CD14-positive monocyte (primary cell): ENCODE results near the gene ZNF768. TPM values are rescaled to one million over a fixed set of nuclear protein-coding genes. Genes with fewer than 3 reads are reported as not detected.

ENCODE experiments used
- DNase-seq, 3 donors: peaks; one replicate each; pipeline ENCODE4 v3.0.0-alpha.2; 2011 to 2022
- H2AFZ ChIP-seq: 2 replicates; pipeline ENCODE4 v1.6.0; 2012; ENCODE audit warnings: mild to moderate bottlenecking, low read depth, low read length, inconsistent platforms; ENCODE audit not compliant: insufficient read depth, poor library complexity, severe bottlenecking
- H3K27ac ChIP-seq, 2 donors: 1 replicate in 1 of 2; 2 replicates in 1 of 2; pipeline ENCODE4 v1.5.1; 2012 to 2013; ENCODE audit warnings: low read length in 2 of 2, control low read depth in 1 of 2, inconsistent platforms in 1 of 2, low read depth in 1 of 2, mild to moderate bottlenecking in 1 of 2
- H3K27me3 ChIP-seq, 2 donors: one replicate each; pipeline versions ENCODE4 v1.6.0 to v1.6.1; 2011 to 2013; ENCODE audit warnings: low read length in 2 of 2; ENCODE audit not compliant: control insufficient read depth in 2 of 2, insufficient read depth in 2 of 2
- H3K36me3 ChIP-seq, 2 donors: replicated peaks in 1 of 2; 1 replicate in 1 of 2; 2 replicates in 1 of 2; pipeline versions ENCODE4 v1.5.1 to v1.6.1; 2012 to 2013; ENCODE audit warnings: low read length in 2 of 2, control low read depth in 1 of 2, inconsistent platforms in 1 of 2, mild to moderate bottlenecking in 1 of 2; ENCODE audit not compliant: insufficient read depth in 2 of 2, control insufficient read depth in 1 of 2
- H3K4me1 ChIP-seq, 2 donors: 1 replicate in 1 of 2; 2 replicates in 1 of 2; pipeline versions ENCODE4 v1.5.1 to v1.6.1; 2012 to 2013; ENCODE audit warnings: low read length in 2 of 2, control low read depth in 1 of 2, inconsistent platforms in 1 of 2, mild to moderate bottlenecking in 1 of 2, moderate library complexity in 1 of 2; ENCODE audit not compliant: insufficient read depth in 2 of 2, control insufficient read depth in 1 of 2
- H3K4me2 ChIP-seq: replicated peaks from 2 replicates; pipeline ENCODE3; 2012; ENCODE audit warnings: low read length, moderate library complexity, mild to moderate bottlenecking; ENCODE audit not compliant: poor library complexity, severe bottlenecking; ENCODE audit errors: extremely low read depth
- H3K4me3 ChIP-seq, 3 experiments: fragments of 200-600 bp in 1 of 3; sonication (generic) in 1 of 3; replicated peaks in 1 of 3; 1 replicate in 2 of 3; 2 replicates in 1 of 3; pipeline ENCODE4 v1.5.1; 2011 to 2013; ENCODE audit warnings: low read length in 3 of 3, mild to moderate bottlenecking in 3 of 3, control low read depth in 2 of 3, low read depth in 2 of 3, inconsistent platforms in 1 of 3, moderate library complexity in 1 of 3
- H3K79me2 ChIP-seq: 2 replicates; pipeline ENCODE4 v1.6.0; 2012; ENCODE audit warnings: mild to moderate bottlenecking, control low read depth, inconsistent platforms, low read length, moderate library complexity; ENCODE audit not compliant: insufficient read depth
- H3K9ac ChIP-seq: 2 replicates; pipeline ENCODE4 v1.6.0; 2017; ENCODE audit warnings: low read length, mild to moderate bottlenecking; ENCODE audit not compliant: insufficient read depth, poor library complexity, severe bottlenecking
- H3K9me3 ChIP-seq, 2 donors: replicated peaks in 1 of 2; 1 replicate in 1 of 2; 2 replicates in 1 of 2; pipeline versions ENCODE4 v1.5.1 to v1.6.1; 2012 to 2013; ENCODE audit warnings: low read length in 2 of 2, control low read depth in 1 of 2; ENCODE audit not compliant: control insufficient read depth in 1 of 2, insufficient read depth in 1 of 2
- H4K20me1 ChIP-seq: 2 replicates; pipeline ENCODE4 v1.6.0; 2012; ENCODE audit warnings: mild to moderate bottlenecking, low read length, control low read depth, moderate library complexity; ENCODE audit not compliant: insufficient read depth
- H3K27ac Mint-ChIP-seq, 7 donors: one replicate each; pipeline ENCODE4 v1.8.0; 2020; ENCODE audit warnings: mild to moderate bottlenecking in 7 of 7, mixed read lengths in 7 of 7, moderate library complexity in 6 of 7, inconsistent platforms in 2 of 7
- H3K27me3 Mint-ChIP-seq, 3 donors: one replicate each; pipeline ENCODE4 v1.8.0; 2021 to 2022; ENCODE audit warnings: low read depth in 3 of 3, mild to moderate bottlenecking in 3 of 3, mixed read lengths in 3 of 3, moderate library complexity in 3 of 3, inconsistent platforms in 1 of 3
- H3K36me3 Mint-ChIP-seq, 2 donors: one replicate each; pipeline ENCODE4 v1.8.0; 2020; ENCODE audit warnings: mixed read lengths in 2 of 2, inconsistent platforms in 1 of 2, mild to moderate bottlenecking in 1 of 2
- H3K4me1 Mint-ChIP-seq: one replicate; pipeline ENCODE4 v1.8.0; 2020; ENCODE audit warnings: mild to moderate bottlenecking, mixed read lengths
- H3K4me3 Mint-ChIP-seq, 2 donors: one replicate each; pipeline ENCODE4 v1.8.0; 2020; ENCODE audit warnings: mild to moderate bottlenecking in 2 of 2, mixed read lengths in 2 of 2, moderate library complexity in 1 of 2
- H3K9me3 Mint-ChIP-seq, 7 donors: one replicate each; pipeline ENCODE4 v1.8.0; 2020 to 2022; ENCODE audit warnings: mixed read lengths in 7 of 7, mild to moderate bottlenecking in 6 of 7, moderate library complexity in 6 of 7, inconsistent platforms in 2 of 7
- CTCF ChIP-seq: fragments of 200-600 bp; IDR thresholded peaks from one replicate; pipeline ENCODE4 v1.8.0; 2022; ENCODE audit warnings: antibody characterized with exemption, mild to moderate bottlenecking
- WGBS: methylation state at CpG from one replicate; pipeline ENCODE4 v1.1.5; 2013; ENCODE audit warnings: missing lambda C conversion rate; ENCODE audit not compliant: insufficient coverage; 5-methylcytosine and 5-hydroxymethylcytosine counted together
- intact Hi-C, 2 donors: fragments of 100-400 bp; cut with micrococcal nuclease; formaldehyde crosslinking; loops; one replicate each; pipeline versions ENCODE4 v1.15.0 to v1.15.1; 2023
- polyA plus RNA-seq, 3 donors: library from polyadenylated mRNA; depleted of rRNA in 1 of 3; unstranded in 2 of 3; stranded (reverse) in 1 of 3; fragments of 300-500 nt in 2 of 3; fragments of >200 nt in 1 of 3; fragmentation: Illumina TruSeq in 2 of 3; gene quantifications; 1 replicate in 2 of 3; 2 replicates in 1 of 3; pipeline ENCODE4 v1.2.3, GENCODE V29; 2012 to 2021

The ZNF768 gene
- polyA plus RNA-seq, 3 donors: 2.8 to 13.4 (median 3.0) TPM

DNA sequence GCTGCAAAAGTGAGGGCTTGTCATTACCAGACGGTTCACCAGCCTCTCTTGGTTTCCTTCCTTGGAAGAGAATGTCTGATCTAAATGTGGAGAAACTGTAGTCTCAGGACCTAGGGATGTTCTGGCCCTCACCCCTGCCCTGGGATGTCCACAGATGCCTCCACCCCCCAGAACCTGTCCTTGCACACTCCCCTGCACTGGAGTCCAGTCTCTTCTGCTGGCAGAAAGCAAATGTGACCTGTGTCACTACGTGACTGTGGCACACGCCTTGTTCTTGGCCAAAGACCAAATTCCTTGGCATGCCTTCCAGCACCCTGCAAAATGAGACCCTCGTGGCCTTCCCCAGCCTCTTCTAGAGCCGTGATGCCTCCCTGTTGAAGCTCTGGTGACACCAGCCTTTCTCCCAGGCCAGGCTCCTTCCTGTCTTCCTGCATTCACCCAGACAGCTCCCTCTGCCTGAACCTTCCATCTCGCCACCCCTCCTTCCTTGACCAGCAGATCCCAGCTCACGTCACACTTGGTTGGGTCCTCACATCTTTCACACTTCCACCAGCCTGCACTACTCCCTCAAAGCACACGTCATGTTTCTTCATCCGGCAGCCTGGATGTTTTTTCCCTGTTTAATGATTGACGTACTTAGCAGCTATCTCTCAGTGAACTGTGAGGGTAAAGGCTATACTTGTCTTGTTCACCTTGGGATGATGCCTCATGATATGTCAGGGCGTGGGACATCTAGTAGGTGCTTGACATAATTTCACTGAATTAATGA is 4.3 kb downstream of the ZNF768 start:
- intact Hi-C loops: no loop called here

GRCh38 chr16:30521476-30521872 is 4.9 kb downstream of the ZNF768 start:
- no peak for DNase-seq
- Histone ChIP-seq H3K79me2 (no peaks in the 10 kb centered on the region), H3K36me3 (peaks cover 53 to 63% of the 10 kb centered on the region in 2 donors), H3K4me3 (no peak overlapping the region), H3K4me1 (peaks cover 8 to 15% of the 10 kb centered on the region in 2 donors), H3K4me2 (no peak overlapping the region), H3K27me3 (no peaks in the 10 kb centered on the region), H2AFZ (no peak overlapping the region), H3K9ac (no peak overlapping the region), H3K9me3 (no peaks in the 10 kb centered on the region), H3K27ac (no peak overlapping the region), H4K20me1 (peaks cover 70% of the 10 kb centered on the region)
- 98% methylated on average over 7 of the region's 7 CpGs for WGBS
- Mint-ChIP-seq H3K9me3 (peaks cover 0 to 2% (median 0%) of the 10 kb centered on the region in 7 donors), H3K27ac (no peak overlapping the region), H3K4me1 (peaks cover 5% of the 10 kb centered on the region), H3K36me3 (peaks cover 56 to 64% of the 10 kb centered on the region in 2 donors), H3K4me3 (no peak overlapping the region), H3K27me3 (peaks cover 0 to 2% (median 0%) of the 10 kb centered on the region in 3 donors)
- intact Hi-C loops: no loop called here
- TF ChIP-seq CTCF: no peak

More for the DNA sequence above, 4.3 kb downstream of the ZNF768 start:
- no peak for TF ChIP-seq CTCF
- H3K4me1 ChIP-seq: peaks cover 8 to 15% of the 10 kb centered on the region in 2 donors
- H3K27ac ChIP-seq: no peak overlapping the region
- no peaks in the 10 kb centered on the region for H3K27me3 ChIP-seq
- Mint-ChIP-seq H3K4me1 (peaks cover 5% of the 10 kb centered on the region), H3K36me3 (peaks cover 50 to 58% of the 10 kb centered on the region in 2 donors), H3K27me3 (peaks cover 0 to 2% (median 0%) of the 10 kb centered on the region in 3 donors), H3K27ac (peak overlapping the region in 2 of 7 donors; percentile 33 to 58), H3K9me3 (peaks cover 0 to 2% (median 0%) of the 10 kb centered on the region in 7 donors), H3K4me3 (no peak overlapping the region)
- WGBS: 86% methylated on average over 9 of the region's 11 CpGs
- H3K36me3 ChIP-seq: peaks cover 47 to 57% of the 10 kb centered on the region in 2 donors
- H3K9ac ChIP-seq: no peak overlapping the region
- no peak overlapping the region for H2AFZ ChIP-seq
- no peak overlapping the region for H3K4me3 ChIP-seq
- no peak overlapping the region for H3K4me2 ChIP-seq
- H3K9me3 ChIP-seq: no peaks in the 10 kb centered on the region
- DNase-seq: no peak
- H4K20me1 ChIP-seq: peaks cover 65% of the 10 kb centered on the region
- H3K79me2 ChIP-seq: no peaks in the 10 kb centered on the region
